ENCODE data around the gene JAML.

The JAML gene

DNA sequence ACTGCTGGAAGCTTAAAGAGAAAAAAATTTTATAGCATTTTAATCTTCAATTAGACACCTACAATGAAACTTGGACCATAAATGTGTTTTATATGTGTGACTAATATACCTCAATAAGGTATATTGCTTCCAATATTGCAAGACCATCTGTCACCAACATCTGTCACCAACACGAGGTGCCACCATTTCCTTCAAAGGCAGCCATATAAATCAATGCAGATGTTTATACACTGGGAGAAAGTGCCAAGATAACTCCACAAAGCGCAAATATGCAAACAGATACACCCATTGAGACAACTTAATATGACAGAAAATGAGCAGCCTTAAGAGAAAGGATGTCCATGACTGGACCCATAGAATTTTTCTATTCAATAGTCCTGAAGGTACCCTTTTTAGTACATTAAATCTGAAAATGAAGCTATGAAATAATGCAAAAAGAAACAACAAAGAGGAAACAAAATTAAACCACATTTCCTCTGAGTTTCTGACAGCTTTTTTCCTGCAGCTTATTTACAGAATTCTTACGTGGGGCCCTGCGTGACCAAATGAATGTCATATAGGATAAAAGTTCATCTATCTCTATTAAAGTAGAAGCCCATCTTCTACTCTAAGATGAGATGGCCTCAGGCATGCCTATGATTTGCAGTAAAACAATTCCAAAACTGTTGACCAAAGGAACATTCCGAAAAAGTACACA is 14.8 kb upstream of the JAML start:
- no peak for DNase-seq (ENCODE audit: low spot score)

DNA sequence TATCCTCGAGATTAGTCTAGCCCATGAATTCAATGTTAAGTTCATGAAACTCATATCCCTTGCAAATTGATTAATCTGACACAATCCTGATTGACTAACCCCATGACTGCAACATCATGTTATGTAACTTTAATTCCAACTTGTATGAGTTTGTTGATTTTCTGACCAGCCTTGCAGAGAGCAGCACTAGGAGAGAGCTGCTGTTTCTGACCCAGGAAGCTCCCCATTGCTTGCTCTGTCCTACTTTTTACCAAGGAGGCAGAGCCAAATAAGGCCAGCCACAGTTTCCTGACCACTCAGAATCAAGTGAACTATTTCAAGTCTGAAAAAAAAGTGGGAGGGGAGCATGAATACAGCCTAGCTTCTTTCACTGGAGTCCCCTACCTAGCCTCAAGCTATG is 14.1 kb upstream of the JAML start:
- no peak for DNase-seq (ENCODE audit: low spot score)

- DNase-seq (ENCODE audit: low spot score), result no peak
Measured at GRCh38 chr11:118238421-118238820, 13.6 kb upstream of the JAML start.

GRCh38 chr11:118236170-118236569 is 11.4 kb upstream of the JAML start:
- DNase-seq (ENCODE audit: low spot score), result no peak

- no peak for DNase-seq (ENCODE audit: low spot score)
Measured at GRCh38 chr11:118234833-118235232, 10.0 kb upstream of the JAML start.

DNA sequence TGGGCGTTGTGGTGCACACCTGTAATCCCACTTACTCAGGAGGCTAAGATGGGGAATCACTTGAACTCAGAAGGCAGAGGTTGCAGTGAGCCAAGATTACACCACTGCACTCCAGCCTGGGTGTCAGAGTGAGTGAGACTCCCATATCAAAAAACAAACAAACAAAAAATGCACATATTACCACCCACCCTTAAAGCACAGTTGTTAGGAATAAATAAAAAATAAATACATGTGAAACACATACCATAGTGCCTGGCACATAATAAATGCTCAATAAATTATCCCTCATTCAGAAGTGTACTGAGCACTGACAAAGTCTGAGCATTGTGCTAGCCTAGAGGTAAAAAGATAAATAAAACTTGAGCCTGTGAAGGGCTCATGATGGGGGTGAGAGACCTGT is 9.0 kb upstream of the JAML start:
- no peak for DNase-seq (ENCODE audit: low spot score)

GRCh38 chr11:118233377-118233776 is 8.6 kb upstream of the JAML start:
- DNase-seq (ENCODE audit: low spot score), result no peak

DNA sequence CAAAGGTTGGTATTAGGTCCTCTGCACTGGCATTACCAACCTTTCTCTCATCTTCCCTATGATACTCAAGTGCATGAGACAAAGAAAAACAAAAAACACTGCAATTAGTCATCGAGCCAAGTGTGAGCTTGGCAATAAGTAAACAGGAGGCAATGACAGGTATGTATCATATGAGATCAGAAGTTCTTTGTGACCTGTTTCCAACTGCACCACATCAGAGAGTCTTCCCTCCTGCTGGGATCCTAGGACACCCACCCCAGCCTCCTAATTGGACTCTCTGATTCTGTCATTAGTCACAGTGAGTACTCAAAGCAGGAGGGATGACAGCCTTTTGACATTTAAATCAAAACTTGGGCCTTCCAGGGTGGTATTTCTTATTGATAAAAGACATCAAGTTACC is 7.8 kb upstream of the JAML start:
- DNase-seq (ENCODE audit: low spot score), result no peak

GRCh38 chr11:118231461-118231860 is 6.7 kb upstream of the JAML start:
- no peak for DNase-seq (ENCODE audit: low spot score)

DNA sequence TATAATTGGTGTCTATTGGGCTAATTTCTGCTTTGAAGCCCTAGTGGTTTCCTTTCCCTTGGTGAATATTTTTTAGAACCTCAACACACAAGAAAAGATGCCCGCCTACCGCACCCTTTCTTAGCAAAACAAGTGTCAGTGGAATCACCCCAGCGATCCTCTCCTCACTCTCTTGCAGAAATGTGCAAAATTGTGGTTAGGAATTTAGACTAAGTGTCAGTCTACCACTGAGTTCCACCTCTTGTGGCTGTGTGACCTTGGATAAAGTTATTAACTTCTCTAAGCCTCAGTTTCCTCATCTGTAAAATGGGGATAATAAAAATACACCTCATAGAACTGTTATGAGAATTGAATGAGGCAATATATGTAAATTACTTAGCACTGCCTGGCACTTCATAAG is 5.3 kb upstream of the JAML start:
- no peak for DNase-seq (ENCODE audit: low spot score)

DNA sequence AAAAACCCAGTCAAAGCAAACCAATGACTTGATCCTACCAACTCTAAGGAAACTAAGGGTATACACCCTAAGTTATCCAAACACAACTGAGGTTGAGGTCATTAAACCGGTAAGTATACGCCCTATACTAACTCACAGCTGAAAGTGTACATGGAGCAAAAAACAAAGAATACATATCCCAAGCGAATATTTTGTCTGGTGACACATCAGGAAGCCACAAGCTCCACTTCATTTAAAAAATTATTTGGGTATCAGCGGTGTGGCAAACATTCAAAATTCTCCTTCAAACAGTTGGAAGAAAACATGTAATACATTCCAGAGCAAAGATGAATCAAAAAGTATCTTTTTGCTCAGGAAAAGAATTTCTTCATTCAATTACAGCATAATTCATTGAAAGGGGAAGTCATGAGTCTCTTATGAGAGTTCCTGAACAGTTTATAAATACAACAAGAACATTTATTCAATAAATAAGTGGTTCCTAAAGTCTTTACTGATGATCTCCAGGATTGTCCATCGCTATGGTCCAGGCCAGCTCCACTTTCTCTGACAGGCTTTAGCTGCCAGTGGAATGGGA is 4.5 kb upstream of the JAML start:
- no peak for DNase-seq (ENCODE audit: low spot score)

- DNase-seq (ENCODE audit: low spot score), result no peak
Measured at GRCh38 chr11:118227865-118228785, 3.3 kb upstream of the JAML start.

DNA sequence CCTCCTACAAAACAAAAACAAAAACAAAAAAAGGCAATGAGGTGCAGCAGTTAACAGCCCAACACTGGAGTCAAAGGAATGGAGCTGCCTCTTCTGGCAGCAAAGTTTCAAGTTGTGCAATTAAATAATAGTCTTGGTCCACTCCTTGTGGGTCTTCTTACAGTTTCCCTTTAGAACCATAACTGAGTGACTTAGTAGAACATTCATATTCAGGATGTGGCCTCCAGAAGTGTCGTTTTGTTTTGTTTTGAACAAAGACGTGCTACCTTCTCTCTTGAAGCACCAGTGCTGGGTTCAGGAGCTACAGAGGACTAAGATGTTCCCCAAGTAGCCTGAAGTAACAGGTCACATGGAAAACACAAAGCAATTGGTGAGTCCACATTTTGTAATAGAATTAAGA is 2.0 kb upstream of the JAML start:
- no peak for DNase-seq (ENCODE audit: low spot score)

DNA sequence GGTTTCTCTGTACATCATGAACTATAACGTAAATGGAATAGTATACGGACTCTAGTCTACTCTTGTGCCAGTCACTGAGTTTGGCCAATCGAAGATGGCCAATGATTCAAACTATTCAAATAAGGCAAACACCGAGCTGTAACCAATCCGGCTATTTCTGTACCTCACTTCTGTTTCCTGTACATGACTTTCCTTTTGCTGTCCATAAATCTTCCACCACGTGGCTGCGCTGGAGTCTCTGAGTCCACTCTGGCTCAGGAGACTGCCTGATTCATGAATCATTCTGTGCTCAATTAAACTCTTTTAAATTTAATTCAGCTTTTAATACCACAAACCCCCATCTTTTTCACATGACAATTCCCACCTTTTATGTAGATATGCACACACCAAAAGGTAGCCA is 1.5 kb upstream of the JAML start:
- no peak for DNase-seq (ENCODE audit: low spot score)

DNA sequence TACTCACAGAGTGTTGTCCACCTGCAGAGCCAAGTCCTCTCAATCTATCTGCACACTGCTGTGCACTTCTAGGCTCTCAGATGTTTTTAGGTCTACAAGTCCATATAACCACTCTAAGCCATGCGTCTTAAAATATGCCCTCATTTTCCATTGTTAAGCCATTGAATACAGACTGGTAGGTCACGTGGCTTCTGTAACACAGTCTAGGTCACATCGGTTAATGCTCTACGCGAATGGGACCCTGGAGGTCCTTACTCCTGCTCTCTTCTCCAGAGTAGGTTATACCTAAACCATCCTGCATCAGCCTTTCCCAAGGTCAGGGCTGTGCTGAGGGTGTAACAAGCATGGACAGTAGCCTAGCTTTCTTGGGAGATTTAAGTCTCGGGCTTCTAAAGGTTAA is 819 bp downstream of the JAML start:
- DNase-seq (ENCODE audit: low spot score), result no peak

DNA sequence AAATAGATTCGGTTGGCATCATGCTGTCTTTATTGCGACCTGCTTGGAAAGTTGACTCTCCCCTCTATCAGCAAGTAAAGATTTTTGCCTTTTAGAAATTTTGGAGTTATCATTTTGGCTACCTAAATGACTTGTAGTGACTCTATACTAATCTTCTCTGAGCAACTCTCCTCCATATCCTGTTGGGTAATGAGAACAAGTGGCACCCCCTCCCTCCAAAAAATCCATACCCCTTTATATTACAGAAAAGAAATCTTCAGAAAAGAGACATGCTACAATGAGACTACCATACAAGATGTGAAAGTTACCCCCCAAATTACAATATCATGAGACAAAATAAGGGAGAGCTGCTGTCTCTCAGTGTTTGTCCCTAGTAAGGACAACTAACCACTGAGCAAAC is 1.2 kb downstream of the JAML start:
- no peak for DNase-seq (ENCODE audit: low spot score)

DNA sequence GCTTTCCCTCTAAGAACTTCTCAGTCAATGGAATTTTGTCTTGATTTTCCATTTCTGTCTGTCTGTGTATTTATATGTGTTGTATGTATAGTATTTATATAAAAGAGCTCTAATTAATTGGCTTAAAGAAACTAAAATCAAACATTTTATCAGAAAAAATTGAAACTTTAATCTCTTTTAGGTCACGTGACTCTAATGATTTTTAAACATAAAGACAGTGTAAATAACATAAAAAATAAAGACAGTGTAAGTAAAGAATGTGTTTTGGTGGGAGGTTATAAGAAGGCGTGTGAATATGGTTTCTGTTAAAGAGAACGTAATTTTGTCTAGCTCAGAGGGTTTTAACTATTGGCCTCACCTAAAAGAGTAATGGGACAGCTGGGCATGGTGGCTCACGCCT is 2.4 kb downstream of the JAML start:
- no peak for DNase-seq (ENCODE audit: low spot score)

GRCh38 chr11:118221419-118221818 is 3.4 kb downstream of the JAML start:
- DNase-seq (ENCODE audit: low spot score), result no peak

GRCh38 chr11:118219732-118220131 is 5.1 kb downstream of the JAML start:
- DNase-seq (ENCODE audit: low spot score), result no peak

GRCh38 chr11:118219244-118219643 is 5.6 kb downstream of the JAML start:
- no peak for DNase-seq (ENCODE audit: low spot score)

DNA sequence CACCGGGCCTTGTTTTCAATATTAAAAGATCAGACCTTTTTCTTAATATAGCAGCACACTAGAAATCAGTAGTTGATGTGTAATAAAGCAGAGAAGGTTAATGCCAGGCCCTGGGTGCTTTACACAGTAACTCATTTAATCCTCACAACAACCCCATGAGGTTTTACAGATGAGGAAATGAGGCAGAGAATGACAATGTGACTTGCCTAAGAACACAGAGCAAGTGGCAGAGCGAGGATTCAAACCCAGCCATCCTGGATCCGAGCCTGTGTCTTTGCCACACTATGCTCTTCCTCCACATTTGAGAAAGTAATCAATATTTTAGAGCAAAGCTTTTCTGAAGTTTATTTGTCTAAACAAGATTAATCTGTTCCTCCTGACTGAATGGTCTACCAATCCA is 7.2 kb downstream of the JAML start:
- DNase-seq (ENCODE audit: low spot score), result no peak

DNA sequence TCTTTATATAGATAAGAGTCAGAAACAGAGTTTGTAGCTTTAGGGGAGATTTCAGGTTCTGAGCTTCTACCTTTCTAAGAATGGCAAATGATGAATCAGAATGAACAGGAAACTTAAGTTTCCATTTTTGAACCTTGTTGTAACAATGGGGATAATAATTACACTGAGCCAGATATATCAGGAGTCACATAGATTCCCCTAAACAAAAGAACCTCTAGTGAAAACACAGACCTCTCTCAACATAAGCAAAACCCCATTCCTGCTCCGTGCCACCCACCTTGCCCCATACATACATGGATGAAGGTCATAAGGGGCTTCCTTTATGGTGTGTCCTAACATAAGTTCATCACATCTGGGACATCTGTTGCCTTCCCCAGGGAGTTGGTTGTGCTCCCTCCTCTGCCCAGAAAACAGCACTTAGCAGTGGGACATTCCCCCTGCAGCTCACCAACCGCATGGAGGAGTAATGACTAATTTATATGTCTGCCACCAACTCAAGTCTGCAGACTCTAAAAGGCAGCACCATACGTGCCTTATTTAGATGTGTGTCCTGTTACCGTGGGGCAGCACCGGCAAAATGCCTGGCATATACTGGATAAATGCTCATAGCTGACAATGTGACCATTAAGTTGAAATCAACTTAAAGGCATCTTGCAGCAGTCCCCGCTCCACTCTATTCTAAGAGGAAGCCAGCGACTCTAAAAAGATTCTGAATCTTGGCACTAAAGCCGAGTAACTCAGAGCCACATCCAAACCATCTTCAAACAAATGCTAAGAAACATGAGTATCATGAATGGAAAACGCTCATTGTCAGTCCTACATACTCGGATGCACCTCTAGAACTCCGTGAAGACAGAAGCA is 8.0 kb downstream of the JAML start:
- DNase-seq (ENCODE audit: low spot score), result no peak

Data from hepatic stellate cell (primary cell).